HG03139 (cell line): Measurements from ENCODE around the gene MYO10.

Experiments
- ATAC-seq: cut with Tn5 transposase; IDR thresholded peaks from one replicate; pipeline ENCODE4 v1.9.1; 2021; ENCODE audit not compliant: unreplicated experiment

The MYO10 gene

DNA sequence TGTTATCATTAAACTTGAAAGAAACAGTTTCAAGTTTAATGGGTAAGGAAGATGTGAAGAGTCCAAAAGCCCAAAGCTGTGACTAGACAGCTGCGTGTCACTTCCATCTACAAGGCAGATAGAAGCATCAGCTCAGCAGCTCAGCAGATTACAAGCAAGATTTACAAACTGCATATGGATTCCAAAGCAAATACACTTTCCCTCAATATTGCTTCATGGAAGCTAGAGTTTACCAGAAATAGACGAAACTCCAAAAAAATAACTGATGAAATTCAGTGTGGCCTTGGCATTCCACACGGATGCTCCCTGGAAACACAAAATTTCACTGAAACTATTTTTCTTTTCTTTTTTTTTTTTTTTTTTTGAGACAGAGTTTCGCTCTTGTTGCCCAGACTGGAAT lies 17.9 kb downstream of the MYO10 start:
- no peak for ATAC-seq

DNA sequence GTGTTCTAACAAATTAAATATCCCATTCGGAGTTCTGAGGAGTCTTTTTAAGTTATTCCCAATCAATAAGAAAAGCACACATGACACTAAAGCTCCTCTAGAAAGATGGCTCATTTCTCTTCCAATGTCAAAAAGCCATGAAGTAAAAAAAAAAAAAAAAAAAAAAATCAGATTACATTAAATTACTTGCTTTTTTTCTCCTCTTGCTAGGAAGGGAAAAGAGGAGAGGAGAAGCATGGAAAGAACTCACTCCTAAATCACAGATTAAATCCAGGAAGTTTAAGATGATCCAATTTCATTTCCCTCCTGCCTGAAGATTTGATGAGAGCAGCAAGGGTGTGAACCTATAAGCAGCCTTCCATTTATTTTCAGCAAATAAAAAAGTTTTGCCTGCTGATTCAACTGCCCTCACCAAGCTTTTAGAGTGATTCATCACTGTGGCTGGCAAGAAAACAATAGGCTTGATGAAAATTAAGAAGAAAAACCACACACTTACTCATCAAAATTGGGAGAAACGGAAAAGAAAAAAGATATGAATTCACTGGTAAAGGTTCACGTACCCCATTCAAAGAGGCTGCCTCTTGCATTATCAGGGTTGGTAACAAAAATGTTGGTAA lies 19.7 kb downstream of the MYO10 start:
- ATAC-seq: no peak

DNA sequence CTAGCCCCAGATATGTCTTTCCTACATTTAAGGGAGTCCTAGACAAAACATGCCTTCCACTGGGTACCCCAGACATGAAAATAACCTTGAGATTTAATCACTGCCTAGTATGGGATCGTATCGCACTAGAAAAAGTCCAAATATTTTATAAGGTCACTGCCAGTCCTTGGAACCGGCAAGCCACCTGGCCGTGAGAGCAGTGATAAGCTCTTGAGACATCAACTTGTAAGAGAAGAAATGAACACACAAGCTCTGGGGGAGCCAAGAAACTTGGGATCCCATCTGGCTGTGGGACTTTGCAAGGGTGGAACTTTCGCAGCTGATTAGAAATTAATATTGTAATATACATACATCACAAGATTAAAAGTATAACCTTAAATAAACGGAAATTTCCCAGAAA lies 21.5 kb downstream of the MYO10 start:
- ATAC-seq: no peak

DNA sequence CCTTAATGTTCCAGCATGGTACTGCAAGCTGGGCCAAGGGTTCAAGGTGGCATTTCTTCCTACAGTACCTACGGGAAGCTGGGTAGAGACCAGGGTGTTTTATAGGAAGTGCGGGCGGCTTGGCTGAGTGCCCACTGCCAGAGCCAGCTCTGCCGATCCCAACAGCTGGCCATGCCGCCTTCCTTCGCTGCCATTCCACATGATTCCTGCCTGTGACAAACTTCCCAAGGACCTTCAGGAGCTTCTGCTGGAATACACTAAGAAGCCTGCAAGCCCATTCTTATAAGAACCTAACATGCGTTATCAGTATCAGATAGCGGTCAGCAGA lies 22.0 kb downstream of the MYO10 start:
- no peak for ATAC-seq

DNA sequence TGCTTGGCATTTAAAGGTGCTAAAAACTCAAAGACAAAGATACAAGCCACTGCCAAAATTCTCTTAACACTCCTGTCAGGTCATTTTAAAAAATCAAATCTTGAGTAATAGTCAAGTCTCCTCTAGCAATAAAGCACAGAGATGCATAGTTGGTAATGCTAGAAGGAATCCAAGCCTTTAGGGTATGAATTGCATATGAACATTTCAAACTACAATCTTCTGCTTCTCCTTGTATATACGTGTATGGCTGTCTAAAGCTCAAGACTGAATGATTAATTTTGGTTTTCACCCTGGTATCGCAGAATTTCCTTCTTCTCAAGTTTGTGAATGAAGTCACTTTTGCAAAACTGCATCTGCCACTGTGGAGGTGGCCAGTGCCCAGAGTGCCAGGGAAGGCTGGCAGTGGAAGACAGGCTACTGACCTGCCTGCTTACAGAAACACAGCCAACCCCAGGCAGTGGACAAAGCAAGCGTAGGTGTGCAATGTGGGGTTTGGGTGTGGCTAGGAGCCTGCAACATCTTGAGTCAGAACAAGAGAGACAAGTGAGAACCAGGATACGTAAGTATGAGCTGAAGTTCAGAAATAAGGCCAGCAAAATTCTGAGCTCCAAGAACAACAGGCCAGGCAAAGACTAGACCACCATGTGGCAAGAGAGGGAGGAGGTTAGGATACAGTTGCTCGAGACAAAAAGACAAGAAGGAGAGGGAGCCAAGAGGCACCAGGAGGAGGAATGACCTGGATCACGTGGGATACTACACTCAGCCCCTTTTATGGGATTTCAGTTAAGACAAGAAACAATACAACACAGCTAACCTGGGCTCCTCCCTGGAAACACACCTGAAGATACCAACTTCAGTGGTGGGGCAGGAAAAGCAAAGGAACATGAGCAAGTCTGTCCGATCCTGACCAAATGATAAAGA lies 22.6 kb downstream of the MYO10 start:
- no peak for ATAC-seq

DNA sequence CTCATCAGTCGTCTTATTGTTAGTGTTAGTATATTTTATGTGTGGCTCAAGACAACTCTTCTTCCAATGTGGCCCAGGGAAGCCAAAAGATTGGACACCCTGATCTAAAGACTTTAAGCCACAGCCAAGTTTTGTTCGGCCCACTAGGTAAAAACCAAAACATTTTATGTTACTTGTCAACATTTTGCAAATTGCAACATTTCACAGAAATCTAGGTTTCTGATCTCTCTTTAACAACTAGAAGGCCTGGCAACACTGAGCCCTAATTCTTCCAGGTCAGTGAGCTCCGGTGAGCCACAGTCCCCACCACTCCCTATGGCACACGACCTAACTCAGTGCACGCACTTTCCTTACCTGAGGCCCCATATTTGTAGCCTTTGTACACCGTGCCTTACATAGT lies 24.0 kb downstream of the MYO10 start:
- ATAC-seq: no peak

DNA sequence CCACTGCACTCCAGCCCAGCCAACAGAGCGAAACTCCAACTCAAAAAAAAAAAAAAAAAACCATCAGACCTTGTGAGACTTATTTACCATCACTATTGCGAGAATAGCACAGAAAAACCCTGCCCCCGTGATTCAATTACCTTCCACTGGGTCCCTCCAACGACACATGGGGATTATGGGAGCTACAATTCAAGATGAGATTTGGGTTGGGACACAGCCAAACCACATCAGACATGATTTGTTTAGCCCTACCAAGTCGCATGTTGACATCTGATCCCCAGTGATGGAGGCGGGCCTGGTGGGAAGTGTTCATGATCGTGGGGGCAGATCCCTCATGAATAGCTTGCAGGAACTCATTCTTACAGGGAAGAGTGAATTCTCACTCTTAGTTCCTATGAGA lies 26.6 kb downstream of the MYO10 start:
- ATAC-seq: no peak

DNA sequence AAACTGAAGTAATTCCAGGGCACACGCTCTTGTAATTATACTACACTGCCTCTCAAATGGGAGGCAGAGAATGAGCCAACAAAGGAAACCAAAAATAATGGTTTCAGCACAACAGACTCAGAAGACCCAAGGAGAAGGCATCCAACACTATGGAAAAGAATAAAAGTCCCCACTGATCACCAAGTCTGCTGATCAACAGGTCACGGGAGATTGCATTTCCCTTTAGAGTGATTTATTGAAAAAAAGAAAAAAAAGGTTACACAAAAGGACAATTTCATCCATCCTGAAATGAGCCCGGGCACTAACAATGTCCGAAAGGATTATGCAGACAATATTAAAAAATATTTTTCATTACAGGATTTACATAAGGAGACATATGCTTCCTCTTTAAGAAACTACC lies 28.8 kb downstream of the MYO10 start:
- no peak for ATAC-seq

GRCh38 chr5:16906255-16906654 lies 29.8 kb downstream of the MYO10 start:
- ATAC-seq: no peak

DNA sequence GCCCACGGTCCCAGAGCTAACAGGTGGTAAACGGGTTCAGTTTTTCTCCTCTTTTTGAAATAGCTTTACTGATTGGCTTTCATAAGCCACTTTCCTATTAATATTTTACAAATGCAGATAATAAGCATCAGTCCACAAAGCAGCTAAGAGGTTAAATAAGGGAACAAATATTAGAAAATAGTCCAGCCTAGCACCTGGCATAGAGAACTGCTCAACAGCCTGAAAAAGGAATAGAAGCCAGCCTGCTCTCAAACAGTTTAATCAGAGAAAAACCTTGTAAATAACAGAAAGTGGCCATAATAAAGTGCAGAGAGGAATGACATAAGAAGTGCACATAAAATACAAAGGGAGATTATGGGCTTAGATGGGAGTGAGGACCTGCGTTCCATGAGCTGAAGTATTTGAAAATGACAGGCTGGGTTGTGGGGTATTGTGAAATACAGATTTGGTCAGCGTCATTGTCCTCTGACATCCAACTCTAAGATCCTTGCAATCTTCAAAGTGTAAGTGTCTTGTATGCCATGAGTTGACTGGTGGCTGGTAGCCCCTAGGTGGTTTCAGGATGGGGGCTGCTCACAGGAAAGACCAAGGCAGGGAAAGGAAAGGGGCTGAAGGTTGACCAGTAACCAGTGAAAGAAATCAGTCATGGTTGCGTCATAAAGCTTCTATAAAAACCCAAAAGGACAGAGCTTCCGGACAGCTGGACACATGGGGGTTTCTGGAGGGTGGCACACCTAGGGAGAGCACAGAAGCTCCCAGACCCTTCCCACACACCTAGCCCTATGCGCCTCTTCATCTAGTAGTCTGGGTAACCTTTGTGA lies 32.4 kb downstream of the MYO10 start:
- ATAC-seq: no peak

DNA sequence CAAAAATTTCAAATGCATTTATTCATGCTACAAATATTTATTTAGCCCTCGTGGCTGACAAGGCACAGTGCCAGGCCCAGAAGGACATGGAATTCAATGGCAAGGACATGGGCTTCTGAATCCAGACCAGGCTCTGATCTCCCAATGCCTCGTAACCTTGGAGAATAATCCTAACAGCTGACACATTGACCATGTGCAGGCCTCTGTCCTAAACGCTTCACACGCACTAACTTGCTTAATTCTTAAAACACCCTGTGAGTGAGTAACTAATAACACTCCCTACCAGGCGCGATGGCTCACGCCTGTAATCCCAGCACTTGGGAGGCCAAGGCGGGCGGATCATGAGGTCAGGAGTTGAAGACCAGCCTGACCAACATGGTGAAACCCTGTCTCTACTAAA lies 33.2 kb downstream of the MYO10 start:
- no peak for ATAC-seq

- ATAC-seq: no peak
Measured at GRCh38 chr5:16901021-16901644, 35.0 kb downstream of the MYO10 start.

DNA sequence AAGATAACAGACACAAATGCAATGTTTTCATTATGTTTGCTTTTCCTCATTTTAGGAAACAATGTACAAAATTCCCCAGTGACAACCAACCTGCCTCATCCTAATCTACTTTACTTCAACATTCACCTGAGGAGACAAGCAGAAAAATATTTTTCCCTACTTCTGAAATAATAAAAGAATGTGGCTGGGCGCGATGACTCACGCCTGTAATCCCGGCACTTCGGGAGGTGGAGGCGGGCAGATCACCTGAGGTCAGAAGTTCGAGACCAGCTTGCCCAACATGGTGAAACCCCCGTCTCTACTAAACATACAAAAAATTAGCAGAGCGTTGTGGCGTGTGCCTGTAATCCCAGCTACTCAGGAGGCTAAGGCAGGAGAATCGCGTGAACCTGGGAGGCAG lies 36.9 kb downstream of the MYO10 start:
- ATAC-seq: no peak

DNA sequence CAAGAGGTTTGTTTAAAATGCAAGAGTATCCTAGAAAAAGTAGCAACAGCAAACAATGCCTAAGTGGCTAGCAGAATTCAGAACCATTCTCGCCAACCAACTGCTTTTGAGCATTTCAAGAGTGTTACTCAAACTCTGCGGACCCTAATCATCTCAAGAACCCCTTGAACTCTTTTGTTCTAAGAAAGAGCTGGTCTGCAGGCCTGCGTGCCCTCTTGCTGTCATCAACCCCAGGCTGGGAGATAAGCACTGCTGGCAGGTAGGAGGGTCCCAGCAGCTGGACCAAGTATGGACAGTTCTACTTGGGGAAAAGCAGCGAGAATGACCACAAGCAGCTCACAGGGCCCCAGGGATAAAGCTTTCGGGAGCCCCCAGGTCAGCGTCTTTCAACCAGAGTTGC lies 38.3 kb downstream of the MYO10 start:
- no peak for ATAC-seq

- ATAC-seq: no peak
Measured at GRCh38 chr5:16897284-16897704, 38.8 kb downstream of the MYO10 start.

DNA sequence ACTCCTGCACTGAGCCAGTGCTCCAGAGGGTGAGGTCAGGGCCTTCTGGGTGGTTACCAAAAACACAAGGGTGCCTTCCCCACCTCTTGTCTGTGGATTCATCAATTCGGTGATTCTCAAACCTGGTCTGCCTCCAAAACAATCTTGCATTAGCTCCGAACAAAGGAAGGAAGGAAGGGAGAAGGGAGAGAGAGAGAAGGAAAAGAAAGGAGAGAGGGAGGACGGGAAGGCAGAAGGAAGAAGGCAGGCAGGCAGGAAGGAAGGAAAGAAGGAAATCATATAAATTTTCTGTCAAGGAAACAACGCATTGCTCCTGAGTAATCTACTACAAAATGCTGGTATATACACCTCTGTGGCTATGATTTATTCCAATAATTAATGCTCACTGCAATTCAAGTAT lies 39.3 kb downstream of the MYO10 start:
- no peak for ATAC-seq

DNA sequence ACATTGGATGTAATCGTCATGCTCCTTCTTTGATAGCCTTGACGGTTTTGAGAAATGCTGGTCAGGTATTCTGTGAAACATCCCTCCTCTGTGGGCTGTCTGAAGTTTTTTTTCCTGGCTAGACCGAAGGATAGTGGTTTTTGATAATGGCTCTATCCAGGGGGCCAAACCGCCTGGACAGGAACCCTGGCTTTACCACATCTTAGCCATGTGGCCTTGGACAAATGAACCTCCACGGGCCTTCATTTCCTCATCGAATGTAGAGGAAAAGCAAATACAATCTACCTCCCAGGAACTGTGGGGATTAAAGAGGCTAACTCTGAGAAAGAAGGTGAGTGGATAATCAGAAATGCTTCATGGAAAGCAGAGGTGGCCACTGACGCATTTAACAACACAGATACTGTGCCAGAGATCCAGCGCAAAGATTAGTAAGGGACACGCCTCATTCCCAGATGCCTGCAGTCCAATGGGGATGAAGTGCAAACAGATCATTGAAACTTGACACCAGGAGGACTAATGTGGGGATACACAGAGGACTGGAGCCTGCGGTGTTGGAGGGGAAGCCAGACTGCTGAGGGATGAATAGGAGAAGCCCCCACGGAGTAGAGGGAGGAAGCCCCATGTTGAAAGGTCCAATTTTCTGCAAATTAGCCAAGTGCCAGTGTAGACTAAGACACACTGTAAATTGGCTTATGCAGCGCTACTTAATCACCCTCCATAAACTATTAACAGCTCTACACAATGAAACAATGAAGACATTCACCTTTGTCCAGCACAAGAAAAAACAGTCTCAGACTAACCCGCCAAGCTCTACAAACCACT lies 41.6 kb downstream of the MYO10 start:
- no peak for ATAC-seq

DNA sequence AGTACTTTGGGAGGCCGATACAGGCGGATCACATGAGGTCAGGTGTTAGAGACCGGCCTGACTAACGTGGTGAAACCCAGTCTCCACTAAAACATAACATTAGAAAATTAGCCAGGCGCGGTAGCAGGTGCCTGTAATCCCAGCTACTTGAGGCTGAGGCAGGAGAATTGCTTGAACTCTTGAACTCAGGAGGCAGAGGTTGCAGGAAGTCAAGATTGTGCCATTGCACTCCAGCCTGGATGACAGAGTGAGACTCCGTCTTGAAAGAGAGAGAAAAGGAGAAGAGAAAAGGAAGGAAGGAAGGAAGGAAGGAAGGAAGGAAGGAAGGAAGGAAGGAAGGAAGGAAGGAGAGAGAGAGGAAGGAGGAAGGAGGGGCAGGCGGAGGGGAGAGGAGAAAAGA lies 45.1 kb downstream of the MYO10 start:
- ATAC-seq: no peak

DNA sequence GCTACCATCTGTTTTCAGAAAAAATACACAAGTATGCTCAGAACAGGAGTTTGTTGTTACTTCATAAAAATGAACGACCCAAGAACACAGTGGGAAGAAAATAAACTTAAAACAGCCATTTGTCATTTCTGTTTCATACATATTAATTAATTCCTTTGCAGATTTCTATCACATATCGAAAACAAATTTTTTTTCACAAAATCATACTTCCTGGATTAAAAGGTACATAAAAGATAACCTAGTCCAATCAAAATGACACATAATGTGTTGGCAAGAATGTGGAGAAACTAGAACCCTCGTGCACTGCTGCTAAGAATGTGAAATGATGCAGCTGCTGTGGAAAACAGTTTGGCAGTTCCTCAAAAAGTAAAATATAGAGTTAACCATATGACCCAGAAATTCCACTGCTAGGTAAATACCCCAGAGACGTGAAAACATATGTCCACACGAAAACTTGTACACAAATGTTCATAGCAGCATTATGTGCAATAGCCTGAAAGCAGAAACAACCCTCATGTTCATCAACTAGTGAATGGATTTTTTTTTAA lies 46.0 kb downstream of the MYO10 start:
- ATAC-seq: no peak
